Left hindlimb (tissue), 1 donor: ENCODE measurements around the gene NCCRP1.

Experiments
- DNase-seq: peaks from one replicate; pipeline ENCODE4 v3.0.0-alpha.2; 2018

NCCRP1 gene, protein sequence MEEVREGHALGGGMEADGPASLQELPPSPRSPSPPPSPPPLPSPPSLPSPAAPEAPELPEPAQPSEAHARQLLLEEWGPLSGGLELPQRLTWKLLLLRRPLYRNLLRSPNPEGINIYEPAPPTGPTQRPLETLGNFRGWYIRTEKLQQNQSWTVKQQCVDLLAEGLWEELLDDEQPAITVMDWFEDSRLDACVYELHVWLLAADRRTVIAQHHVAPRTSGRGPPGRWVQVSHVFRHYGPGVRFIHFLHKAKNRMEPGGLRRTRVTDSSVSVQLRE

DNA sequence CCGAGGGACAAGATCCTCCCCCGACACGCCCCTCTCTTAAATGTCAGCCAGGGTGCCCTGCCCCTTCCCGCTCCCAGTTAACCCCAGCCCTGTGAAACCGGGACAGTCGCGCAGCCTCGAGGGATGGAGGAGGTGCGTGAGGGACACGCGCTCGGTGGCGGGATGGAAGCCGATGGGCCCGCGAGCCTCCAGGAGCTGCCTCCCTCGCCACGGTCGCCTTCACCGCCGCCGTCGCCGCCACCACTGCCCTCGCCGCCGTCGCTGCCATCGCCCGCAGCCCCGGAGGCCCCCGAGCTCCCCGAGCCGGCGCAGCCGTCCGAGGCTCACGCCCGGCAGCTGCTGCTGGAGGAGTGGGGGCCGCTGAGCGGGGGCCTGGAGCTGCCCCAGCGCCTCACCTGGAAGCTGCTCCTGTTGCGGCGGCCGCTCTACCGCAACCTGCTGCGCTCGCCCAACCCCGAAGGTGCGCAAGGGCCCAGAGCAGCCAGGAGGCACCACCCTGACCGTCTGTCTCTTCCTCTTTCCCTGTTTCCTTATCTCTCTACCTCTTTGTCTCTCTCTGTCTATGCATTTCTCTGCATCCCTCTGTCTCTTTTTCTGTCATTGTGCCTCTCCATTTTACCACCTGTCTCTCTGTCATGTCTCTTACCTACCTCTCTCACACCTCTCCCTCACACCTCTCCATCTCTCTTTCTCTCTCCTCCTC lies at the start of gene NCCRP1:
TSS of gene NCCRP1 (plus strand) at position 105 of the 703 bp plus-strand sequence. CDS start at position 124, 19 bp downstream.
- peak; percentile 23 for DNase-seq

DNA sequence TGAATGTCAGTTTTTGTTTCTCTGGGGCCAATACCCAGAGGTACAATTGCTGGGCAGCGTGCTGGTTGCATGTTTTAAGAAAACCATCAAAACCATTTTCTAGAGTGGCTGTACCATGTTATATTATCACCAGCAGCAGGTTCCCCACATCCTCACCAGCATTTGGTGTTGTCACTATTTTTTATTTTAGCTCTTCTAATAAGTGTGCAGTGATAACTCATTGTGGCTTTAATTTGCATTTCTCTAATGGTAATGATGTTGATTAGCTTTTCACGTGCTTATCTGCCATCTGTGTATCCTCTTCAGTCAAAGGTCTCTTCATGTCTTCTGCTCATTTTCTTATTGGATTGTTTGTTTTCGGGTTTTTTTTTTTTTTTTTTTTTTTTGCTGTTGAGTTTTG lies 49.3 kb upstream of the NCCRP1 start:
- no peak for DNase-seq

DNA sequence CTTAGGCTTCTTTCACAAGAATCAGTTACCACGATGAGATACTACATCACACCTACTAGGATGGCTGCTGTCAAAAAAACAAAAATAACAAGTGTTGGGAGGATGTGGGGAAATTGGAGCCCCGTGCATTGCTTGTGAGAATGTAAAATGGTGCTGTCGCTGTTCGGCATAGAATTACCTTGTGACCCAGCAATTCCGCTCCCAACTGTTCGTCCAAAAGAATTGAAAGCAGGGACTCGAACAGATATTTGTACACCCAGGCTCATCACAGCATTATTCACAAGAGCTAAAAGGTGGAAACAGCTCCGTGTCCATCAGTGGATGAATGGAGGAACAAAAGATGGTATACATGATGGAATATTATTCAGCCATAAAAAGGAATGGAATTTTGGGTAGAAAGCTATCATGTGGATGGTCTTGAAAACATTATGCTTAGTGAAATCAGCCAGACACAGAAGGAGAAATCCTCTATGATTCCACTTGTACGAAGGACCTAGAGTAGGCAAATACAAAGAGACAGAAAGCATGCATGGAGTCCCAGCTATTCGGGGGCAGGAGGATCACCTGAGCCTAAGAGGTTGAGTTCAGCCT lies 47.7 kb upstream of the NCCRP1 start:
- DNase-seq, result no peak

DNA sequence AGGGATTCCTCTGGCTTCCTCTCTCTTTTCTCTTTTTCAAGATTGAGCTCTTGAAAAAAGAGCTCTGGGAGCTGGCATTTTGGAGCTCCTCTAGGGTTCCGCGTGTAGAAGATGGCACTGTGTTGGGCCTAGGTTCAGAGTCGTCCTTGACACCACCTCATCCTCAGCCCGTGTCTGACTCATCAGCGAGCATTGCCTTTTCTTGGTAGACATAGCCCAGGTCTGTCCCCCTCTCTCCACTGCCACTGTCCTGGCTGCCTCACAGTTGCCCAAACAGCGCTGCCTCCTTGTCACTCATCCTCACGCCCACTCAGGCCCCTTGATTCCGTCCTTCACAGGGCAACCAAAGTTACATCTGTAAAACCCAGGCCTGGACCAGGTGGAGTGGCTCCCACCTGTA lies 46.5 kb upstream of the NCCRP1 start:
- no peak for DNase-seq

DNA sequence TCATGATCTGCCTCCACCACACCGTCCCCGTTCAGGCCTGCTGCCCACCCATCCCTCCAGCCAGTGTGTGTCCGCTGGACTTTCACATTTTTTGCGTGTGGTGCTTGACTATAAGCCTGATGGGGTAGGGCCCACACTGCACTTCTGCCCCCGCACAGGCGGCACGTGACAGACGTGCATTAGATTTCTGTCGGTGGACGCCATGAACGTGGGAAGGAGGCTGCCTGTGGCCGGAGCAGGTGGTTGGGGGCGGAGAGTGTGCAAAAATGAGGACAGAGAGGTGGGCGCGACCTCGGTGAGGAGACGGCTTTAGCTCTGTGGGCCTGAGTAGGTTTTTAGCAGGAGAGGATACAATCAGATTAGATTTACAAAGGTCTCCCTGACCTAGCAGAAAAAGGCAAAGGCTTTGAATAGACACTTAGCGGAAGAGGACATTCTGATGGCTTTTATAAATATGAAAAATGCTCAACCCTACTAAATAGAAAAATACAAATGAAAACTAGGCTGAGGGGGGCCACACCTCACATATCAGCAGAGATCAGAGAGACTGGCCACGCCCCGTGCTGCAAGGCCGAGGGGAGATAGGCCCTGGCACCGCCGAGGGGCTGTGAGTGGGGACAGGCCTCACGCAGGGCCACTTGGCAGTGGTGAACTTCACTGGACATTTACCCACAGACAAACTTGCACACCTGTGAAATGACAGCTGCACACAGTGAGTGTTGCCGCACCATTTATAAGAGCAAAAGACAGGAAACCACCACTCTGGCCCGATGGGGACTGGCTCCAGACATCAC lies 45.8 kb upstream of the NCCRP1 start:
- no peak for DNase-seq

DNA sequence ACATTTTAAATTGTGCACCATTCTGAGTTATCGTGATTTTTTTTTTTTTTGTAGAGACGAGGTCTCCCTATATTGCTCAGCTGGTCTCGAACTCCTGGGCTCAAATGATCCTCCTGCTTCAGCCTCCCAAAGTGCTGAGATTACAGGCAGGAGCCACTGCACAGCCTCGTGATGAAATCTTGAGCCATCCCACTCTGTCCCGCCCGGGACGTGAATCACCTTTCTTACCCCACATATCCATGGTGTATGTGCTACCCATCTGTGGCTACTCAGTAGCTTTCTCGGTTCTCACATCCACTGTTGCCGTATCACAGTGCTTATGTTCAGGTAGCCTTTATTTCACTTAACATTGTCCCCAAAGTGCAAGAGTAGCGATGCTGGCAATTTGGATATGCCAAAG lies 44.7 kb upstream of the NCCRP1 start:
- no peak for DNase-seq

DNA sequence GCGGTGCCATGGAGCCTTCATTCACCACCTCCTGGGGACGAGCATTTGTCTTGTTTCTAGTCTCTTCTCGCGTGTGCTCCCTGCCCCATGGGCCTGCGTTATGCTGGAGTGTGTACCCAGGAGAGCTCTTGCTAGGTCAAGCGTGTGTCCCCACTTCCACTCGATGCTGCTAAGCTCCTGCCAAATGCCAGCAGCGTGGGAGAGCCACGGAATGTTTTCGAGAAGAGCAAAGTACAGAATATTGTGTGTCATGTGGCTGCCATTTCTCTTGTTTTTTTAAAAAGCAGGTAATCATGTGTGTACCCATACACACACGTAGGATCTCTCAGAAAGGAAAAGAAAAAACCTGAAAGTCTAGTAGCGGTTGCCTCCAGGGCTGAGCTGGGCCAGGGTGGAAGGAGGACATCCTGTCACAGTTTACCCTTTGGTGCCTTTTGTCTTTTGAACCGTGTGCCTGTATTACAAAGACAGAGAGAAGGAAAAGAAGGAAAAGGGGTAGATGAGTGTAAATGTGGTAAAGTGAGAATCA lies 42.6 kb upstream of the NCCRP1 start:
- DNase-seq, result no peak

DNA sequence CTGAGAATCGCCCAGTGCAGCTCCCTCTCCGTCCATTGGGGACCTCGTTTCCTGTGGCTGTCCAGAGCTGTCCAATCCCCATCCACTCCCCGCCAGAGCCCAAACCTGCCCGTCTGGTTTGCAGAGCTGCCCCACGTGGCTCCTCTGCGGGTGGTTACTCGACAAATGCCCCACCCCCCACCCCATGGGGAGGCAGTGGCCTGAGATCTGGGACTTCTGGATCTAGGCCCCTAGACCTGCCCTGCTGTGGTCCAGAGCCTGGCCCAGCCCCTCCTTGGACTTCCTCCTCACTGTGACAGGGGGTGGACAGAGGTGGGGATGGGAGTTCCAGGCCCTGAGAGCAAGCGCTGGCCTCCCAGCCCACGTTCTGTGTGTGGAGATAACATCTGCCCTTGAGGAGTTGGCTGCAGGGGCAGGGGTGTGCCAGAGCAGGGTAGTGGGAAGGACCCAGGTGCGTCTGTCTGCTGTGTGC lies 42.1 kb upstream of the NCCRP1 start:
- no peak for DNase-seq

DNA sequence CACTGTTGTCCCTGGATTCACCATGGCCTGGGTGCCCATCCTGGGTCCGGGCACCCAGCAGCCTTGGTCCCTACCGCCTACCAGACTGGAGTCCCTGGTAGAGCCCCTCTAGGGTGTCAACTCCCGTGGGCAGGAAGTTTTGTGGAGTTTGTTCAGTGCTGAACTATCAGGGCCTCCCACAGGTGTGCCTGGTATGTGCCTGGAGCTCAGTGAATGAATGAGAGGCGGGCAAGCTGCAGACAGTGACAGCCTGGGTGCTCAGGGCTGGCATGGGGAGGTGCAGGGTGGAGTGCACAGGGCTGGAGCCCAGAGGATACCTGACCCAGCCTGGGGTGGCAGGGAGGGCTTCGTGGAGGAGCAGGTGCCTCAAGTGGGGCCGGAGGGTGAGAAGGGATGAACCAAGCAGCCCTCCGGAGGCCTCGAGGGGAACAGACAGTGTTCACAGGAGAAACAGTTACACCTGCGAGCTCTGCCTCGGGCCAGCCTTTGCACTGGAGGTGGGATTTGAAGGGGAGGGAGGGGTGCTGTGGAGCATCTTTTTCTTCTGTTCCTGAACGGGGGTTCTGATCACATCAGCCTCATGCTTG lies 41.6 kb upstream of the NCCRP1 start:
- no peak for DNase-seq

DNA sequence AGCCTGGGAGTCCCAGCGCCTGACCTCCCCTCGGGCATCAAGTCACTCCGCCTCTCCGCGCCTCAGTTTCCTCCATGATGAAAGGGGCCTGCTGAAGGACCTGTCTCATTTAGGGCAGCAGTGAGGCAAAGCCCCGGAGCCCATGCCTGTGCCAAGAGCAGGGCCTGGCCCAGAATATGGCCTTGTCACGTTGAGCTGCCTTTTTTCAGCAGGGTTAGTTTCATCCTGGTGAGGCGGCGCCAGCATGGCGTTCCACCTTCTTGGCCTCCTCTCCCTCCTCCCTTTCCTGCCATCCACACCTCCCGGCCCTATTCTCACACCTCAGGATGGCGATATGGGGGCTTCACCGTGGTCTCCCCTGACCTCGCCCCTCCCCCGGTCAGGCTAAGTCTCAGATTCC lies 41.0 kb upstream of the NCCRP1 start:
- DNase-seq, result no peak

DNA sequence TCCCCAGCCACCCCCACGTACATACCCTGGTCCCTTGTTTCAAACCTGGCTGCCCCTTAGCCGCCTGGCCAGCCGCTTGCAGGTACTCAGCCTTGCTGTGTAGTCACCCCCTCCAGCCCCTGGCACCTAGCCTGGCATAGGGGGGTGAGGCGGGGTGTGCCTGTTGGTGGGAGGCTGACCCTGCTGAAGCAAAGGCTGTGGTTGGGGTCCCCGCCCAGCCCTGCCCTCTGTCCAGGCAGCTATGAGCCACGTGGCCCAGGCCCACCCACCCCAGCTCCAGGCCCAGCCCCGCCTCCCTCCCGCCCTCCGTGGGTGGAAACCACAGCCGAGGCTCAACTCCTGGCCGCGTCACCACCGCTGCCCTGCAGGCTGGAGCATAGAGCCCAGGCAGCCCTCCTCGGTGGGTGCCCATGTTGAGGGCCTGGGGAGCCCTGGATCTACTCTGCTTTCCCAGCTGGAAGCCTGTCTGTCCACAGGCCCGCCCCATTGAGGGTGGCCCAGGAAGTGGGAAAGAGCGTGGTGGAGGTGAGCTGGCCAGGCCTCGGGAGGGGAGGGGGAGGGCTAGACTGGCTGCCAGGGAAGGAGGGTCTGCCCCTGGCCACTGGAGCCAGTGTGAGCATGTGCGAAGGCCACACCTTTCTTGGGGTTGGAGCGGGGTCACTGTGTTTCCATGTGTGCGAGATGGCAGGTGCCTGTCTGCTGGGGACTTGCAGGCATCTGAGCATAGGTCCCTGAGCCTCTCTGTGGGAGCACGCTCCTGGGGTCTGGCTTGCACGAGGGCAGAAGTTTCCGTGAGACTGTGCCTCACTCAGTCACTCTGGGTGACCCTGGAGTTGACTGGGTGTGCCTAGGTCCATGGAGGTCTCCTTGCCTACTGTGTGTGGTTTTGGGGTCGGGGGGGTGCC lies 40.2 kb upstream of the NCCRP1 start:
- DNase-seq, result peak; percentile 72

DNA sequence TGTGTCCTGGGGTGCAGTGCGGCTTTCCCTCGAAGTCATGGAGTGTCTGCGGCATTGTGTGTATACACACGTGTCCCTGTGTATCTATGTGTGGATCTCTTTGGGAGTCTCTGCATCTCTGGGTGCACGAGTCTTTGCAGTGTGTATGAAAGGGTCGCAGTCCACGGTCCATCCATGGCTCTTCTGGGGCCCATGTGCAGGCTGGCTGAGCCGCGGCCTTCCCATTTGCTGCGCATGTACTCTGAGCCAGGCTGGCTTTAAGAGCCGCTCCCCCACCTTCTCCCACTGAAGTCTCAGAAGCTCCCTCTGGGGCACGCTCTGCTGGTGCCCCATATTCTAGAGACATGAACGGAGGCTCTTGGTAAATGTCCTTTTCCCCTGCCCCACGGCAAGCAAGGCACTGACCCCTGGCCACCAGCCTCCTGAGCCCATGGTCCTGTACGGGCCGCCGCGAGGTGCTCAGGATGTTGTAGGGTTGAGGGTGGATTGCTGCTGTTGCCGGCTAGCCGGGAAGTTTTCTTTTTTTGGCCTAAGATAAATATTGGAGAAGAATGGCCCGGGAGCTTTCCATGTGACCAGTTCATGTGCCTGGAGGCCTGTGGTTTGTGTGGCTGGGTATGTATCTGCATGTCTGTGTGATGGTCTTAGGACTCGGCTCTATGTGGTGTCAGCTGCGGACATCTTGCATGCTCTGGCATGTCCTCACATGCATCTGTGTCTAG lies 39.3 kb upstream of the NCCRP1 start:
- DNase-seq, result no peak

DNA sequence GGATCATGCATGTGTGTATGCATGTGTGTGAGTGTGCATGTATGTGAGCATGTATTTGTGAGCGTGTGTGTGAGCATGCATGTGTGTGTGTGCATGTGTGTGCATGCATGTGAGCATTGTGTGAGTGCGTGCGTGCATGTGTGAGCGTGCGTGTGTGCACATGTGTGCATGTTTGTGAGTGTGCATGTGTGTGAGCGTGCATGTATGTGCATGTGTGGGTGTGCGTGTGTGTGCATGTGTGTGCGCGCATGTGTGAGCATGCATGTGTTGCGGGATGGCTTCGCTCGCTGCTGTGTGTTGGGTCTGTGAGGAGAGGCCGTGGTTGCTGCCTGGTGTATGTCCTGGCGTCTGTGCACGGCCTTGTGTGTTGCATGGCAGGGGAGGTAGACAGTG lies 38.8 kb upstream of the NCCRP1 start:
- DNase-seq, result no peak

DNA sequence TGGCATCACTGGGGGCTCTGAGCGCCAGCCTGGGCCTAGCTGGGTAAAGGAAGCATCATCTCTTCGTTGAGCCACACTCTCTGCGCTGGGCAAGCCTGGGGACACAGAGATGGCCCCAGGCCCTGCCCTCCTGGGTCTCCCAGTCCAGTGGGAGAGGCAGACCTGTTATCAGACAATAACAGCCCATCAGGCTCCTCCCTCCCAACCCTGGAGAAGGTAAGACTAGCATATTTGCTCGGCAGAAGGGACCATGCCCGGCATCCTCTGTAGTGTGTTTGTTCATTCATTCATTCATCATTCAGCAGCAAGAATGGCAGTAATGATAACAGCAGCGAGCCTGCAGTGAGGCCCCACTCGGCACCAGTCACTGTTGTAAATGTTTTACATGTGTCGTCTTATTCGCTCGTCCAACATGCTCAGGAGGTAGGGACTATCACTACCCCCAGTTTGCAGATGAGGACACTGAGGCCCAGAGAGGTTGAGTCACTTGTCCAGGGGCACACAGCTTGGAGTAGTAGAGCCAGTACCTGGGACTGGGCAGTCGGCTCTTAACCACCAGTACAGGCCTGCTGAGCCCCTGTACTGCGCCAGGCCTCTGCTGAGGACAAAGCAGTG lies 38.0 kb upstream of the NCCRP1 start:
- DNase-seq, result no peak

DNA sequence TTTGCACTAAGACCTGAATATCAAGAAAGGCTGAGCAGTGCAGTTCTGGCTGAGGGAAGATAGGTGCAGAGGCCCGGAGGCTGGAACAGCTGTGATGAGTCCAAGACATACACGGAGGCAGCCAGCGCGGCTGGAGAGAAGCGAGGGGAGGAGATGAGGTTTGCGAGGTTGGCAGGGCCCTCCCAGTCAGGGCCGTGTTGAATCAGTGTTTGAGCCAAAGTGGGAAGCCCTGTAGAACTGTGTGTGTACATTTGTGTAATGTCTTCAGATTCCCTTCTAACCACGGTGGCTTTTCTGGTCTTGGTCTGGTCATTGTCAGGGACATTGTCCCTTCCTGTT lies 36.3 kb upstream of the NCCRP1 start:
- DNase-seq, result peak; percentile 89

DNA sequence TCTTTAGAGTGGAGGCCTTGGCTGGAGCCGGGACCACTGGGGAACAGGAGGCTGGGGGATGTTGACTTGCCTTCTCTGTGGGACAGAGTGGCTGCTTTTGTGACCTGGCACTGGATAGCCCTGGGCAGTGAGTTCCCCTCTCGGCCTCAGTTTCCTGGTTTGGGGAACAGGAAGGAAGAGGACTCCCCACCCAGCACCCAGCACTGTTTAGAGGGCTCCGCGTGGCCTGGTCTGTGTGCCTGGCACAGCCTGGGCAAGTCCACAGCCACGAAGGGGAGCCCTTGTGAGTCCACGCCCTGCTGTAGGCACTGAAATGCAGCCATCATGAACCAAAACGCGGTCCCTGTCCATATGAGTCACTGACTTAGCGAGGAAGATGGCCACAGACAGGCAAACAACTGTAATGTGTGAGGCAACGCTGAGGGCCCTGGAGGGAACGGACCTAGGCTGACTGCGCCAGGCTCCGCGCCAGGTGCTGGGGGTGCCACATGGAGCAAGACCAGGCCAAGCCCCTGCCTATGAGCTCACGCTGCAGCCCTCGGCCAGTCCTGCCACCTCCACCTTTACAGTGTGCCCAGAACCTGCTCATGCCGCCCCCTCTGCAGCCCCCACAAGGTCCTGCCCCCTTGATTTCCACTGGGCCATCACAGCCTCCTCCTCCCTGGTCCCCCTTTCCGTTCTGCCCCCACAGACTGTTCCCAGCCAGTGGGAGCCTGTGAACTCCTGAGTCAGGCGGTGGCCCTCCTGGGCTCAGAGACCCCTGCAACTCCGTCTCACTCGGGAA lies 35.7 kb upstream of the NCCRP1 start:
- DNase-seq, result no peak

DNA sequence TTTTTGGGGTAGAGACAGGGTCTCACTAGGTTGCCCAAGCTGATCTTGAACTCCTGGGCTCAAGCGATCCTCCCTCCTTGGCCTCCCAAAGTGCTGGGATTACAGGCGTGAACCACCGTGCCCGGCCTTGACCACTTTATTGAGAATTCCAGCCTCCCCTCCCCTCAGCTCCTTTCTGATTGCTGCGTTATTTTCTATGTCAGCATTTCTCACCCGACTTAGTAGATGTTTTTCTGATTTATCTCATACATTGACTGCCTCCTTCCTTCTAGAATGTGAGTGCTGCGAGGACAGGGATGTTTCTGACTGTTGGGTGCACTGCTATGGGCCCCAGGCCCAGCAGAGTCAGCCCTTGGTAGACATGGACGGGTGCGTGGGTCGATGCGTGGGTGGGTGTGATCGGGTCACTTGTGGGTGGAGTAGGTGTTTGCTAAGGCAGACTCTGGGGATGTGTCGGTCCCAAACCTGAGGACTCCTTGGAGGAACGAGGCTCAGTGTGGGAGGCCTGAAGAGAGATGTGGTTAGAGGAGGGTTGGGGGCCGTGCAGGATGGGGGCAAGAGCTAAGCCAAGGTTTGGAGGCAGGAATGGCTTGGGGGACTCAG lies 34.2 kb upstream of the NCCRP1 start:
- DNase-seq, result no peak

DNA sequence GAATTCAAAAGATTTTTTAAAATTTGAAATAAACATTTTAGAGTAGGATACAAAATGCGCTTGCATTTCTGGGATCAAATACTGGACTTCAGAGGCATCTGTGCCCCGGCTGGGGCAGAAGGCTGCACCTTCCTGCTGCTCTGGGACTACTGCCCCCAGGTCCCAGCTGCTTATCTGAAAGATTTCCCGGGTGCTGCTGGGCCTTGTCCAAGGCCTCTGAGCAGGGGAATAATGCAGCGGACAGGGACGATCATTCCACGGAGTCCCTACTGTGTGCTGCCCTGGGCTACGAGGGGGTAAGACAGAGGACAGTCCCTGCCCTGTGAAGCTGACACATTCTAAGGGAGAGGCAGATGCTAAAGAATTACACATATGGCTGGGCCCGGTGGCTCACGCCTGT lies 33.1 kb upstream of the NCCRP1 start:
- DNase-seq, result no peak

DNA sequence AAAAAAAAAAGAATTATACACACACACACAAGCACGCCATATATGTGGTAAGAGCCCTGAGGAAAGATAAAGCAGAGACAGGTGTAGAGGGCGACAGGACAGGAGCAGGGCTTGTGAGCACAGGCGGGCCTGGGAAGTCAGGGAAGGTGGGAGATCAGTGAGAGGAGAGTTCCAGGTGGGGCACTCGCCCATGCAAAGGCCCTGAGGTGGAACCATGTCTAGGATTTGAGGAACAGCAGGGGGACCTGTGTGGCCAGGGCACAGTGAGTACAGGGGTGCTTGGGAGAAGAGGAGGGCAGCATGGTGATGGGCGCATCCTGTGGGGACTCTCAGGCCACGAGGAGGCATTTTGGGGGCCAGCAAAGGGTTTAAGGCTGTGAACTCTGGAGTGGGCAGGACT lies 32.5 kb upstream of the NCCRP1 start:
- no peak for DNase-seq
